ENCODE data around the gene SCAMP2.
A peak's percentile ranks its signal among the peaks of the same experiment; 100 is the strongest.

The SCAMP2 gene

DNA sequence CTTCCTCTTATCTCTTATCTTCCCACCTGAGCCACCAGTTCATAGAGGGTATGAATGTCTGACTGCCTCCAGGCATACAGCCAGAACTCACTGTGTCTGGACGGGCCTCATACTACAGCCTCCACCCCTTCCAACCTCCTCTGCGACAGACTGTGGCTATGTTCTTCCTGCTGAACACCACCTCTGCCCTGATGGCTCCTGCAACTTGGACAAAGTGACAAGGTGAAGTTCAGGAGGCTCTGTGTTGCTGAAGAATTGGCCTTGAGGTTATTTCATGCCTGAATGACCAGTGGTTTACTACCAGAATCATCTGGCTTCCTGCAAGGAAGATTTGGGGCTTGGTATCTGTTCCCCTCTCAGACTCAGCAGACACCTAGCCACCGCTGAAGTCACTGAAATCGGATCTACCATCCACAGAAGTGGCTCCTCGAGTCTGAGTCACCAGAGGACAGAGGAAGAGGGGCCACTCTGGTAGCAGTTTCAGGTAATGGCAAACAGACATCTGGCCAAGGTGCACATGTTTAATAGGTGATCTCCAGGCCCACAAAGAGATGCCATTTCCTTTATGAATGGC lies 16.0 kb downstream of the SCAMP2 start:
- Histone ChIP-seq H3K27me3 (ENCODE audit: control insufficient read depth, insufficient read depth, low read length) (no peaks in the 10 kb centered on the region), H3K4me2 (ENCODE audit: low read length) (peak overlapping the region; percentile 26), H3K9ac (no peak overlapping the region), H3K79me2 (peaks cover 3% of the 10 kb centered on the region), H3K4me3 (ENCODE audit: low read depth, low read length) (peak overlapping the region; percentile 3), H3K27ac (peak overlapping the region; percentile 84), H2AFZ (no peak overlapping the region), H3K36me3 (ENCODE audit: control insufficient read depth, insufficient read depth, low read length) (no peaks in the 10 kb centered on the region), H3K4me1 (peaks cover 21% of the 10 kb centered on the region), H3K9me3 (ENCODE audit: control insufficient read depth, low read length) (no peaks in the 10 kb centered on the region)
- TF ChIP-seq, protein P1, sequence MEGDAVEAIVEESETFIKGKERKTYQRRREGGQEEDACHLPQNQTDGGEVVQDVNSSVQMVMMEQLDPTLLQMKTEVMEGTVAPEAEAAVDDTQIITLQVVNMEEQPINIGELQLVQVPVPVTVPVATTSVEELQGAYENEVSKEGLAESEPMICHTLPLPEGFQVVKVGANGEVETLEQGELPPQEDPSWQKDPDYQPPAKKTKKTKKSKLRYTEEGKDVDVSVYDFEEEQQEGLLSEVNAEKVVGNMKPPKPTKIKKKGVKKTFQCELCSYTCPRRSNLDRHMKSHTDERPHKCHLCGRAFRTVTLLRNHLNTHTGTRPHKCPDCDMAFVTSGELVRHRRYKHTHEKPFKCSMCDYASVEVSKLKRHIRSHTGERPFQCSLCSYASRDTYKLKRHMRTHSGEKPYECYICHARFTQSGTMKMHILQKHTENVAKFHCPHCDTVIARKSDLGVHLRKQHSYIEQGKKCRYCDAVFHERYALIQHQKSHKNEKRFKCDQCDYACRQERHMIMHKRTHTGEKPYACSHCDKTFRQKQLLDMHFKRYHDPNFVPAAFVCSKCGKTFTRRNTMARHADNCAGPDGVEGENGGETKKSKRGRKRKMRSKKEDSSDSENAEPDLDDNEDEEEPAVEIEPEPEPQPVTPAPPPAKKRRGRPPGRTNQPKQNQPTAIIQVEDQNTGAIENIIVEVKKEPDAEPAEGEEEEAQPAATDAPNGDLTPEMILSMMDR (IDR thresholded peaks at IDR 0.05): no peak

DNA sequence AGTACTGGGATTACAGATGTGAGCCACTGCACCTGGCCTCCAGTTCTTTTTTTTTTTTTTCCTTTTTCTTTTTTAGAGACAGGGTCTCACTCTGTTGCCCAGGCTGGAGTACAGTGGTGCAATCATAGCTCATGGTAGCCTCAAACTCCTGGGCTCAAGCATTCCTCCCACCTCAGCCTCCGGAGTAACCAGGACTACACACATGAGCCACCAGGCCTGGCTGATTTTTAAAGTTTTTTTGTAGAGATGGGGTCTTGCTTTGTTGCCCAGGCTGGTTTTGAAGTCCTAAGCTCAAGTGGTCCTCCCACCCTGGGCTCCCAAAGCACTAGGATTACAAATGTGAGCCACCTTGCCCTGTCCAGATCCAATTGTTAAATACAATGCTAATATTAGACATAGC lies 16.6 kb downstream of the SCAMP2 start:
- H3K9ac ChIP-seq: no peak overlapping the region
- peaks cover 21% of the 10 kb centered on the region for H3K4me1 ChIP-seq
- H2AFZ ChIP-seq: no peak overlapping the region
- H3K27me3 ChIP-seq (ENCODE audit: control insufficient read depth, insufficient read depth, low read length): no peaks in the 10 kb centered on the region
- H3K36me3 ChIP-seq (ENCODE audit: control insufficient read depth, insufficient read depth, low read length): no peaks in the 10 kb centered on the region
- H3K79me2 ChIP-seq: peaks cover 3% of the 10 kb centered on the region
- peak overlapping the region; percentile 26 for H3K4me2 ChIP-seq (ENCODE audit: low read length)
- peak overlapping the region; percentile 84 for H3K27ac ChIP-seq
- no peaks in the 10 kb centered on the region for H3K9me3 ChIP-seq (ENCODE audit: control insufficient read depth, low read length)
- peak overlapping the region; percentile 3 for H3K4me3 ChIP-seq (ENCODE audit: low read depth, low read length)
- TF ChIP-seq, protein P1 (IDR thresholded peaks at IDR 0.05): no peak

DNA sequence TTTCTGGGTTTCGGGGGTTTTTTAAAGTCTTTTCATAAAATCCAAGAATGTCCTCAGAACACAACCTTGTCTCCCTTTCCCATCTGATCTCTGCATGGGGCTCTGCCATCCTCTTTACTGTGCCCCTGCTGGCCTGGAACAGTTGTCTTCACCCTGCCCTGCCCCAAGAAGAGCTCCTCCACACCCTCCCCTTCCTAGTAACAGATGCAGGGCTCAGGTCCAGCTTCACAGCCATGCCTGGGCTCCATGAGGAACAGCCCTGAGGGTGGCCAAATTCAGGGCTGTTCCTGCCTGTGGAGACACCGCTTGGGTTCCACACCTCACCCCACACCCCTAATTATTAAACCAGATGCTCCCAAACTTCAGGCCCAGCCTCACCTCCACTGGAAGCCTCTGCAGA lies 17.3 kb downstream of the SCAMP2 start:
- Histone ChIP-seq H3K4me3 (ENCODE audit: low read depth, low read length) (no peak overlapping the region), H3K4me2 (ENCODE audit: low read length) (no peak overlapping the region), H3K79me2 (peaks cover 3% of the 10 kb centered on the region), H3K27ac (no peak overlapping the region), H3K36me3 (ENCODE audit: control insufficient read depth, insufficient read depth, low read length) (no peaks in the 10 kb centered on the region), H3K4me1 (peaks cover 21% of the 10 kb centered on the region), H3K9me3 (ENCODE audit: control insufficient read depth, low read length) (no peaks in the 10 kb centered on the region), H2AFZ (no peak overlapping the region), H3K9ac (no peak overlapping the region), H3K27me3 (ENCODE audit: control insufficient read depth, insufficient read depth, low read length) (no peaks in the 10 kb centered on the region)
- TF ChIP-seq, protein P1 (IDR thresholded peaks at IDR 0.05): no peak

DNA sequence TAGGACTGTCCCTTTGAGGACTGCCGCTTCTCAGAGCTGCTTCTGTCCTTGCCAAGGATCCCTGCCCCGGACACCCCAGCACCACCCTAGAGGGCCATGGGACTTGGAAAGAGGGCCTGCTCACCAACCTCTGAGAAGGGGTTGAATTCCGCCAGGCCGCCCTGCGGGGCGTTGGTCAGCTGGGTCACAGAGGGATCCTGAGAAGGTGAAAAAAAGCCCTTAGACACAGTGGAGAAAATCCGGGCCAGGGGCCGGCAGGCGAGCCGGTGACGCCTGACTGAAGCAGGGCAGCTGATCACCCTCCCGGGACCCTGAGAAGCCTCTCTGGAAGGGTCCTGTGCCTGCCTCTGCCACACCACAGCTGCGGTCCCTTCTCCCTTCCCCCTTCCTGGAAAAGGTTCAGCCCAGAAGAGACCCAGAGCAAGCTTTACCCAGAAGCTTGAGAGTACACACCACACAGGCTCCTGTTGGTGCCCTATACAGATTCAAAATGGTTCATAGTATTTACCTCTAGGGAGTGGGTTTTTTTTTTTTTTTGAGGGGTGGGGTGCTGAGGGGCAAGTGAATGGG lies 18.6 kb downstream of the SCAMP2 start:
- Histone ChIP-seq H3K27me3 (ENCODE audit: control insufficient read depth, insufficient read depth, low read length) (no peaks in the 10 kb centered on the region), H3K79me2 (peaks cover 3% of the 10 kb centered on the region), H3K27ac (no peak overlapping the region), H3K4me1 (peaks cover 23% of the 10 kb centered on the region), H3K9ac (no peak overlapping the region), H3K4me3 (ENCODE audit: low read depth, low read length) (no peak overlapping the region), H3K4me2 (ENCODE audit: low read length) (no peak overlapping the region), H3K36me3 (ENCODE audit: control insufficient read depth, insufficient read depth, low read length) (no peaks in the 10 kb centered on the region), H2AFZ (no peak overlapping the region), H3K9me3 (ENCODE audit: control insufficient read depth, low read length) (no peaks in the 10 kb centered on the region)
- TF ChIP-seq, protein P1 (IDR thresholded peaks at IDR 0.05): no peak

DNA sequence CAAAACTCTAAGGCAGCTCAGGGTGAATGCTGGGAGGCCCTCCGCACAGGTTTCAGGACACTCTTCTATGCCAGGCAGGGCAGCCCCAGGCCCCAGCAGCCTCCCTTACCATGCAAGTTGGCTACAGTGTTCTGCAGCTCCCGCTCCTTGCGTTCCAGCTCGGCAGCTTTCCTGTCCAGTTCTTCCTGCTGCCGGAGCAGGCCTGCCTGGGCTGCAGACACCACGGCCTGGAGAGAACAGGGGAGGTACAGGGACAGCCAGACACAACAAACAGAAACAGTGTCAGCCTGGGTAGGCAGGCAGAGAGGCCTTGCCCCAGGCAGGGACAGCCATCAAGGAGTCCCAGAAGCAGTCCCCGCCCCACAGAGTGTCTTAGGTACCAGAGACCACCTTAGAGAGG lies 21.2 kb downstream of the SCAMP2 start:
- Histone ChIP-seq H3K79me2 (no peaks in the 10 kb centered on the region), H2AFZ (no peak overlapping the region), H3K4me2 (ENCODE audit: low read length) (no peak overlapping the region), H3K36me3 (ENCODE audit: control insufficient read depth, insufficient read depth, low read length) (no peaks in the 10 kb centered on the region), H3K9me3 (ENCODE audit: control insufficient read depth, low read length) (no peaks in the 10 kb centered on the region), H3K4me3 (ENCODE audit: low read depth, low read length) (no peak overlapping the region), H3K27ac (no peak overlapping the region), H3K9ac (no peak overlapping the region), H3K27me3 (ENCODE audit: control insufficient read depth, insufficient read depth, low read length) (no peaks in the 10 kb centered on the region), H3K4me1 (peaks cover 18% of the 10 kb centered on the region)
- TF ChIP-seq, protein P1 (IDR thresholded peaks at IDR 0.05): no peak

All from parathyroid adenoma (tissue), 2 donors.